LoVo (cell line): ENCODE measurements around the gene DNM1.
"Not testable (repeated sequence)": the region's sequence is repeated elsewhere in the genome, so short reads cannot be mapped to it uniquely, and the experiment has no call there.

Experiments used
- DNase-seq: peaks from one replicate; pipeline ENCODE4 v3.0.0-alpha.2; 2016; ENCODE audit warnings: low spot score

DNM1 gene

GRCh38 chr9:128225770-128226411 is 22.7 kb downstream of the DNM1 start:
- DNase-seq, result no peak

- DNase-seq, result no peak
Measured at GRCh38 chr9:128226412-128226801, 23.2 kb downstream of the DNM1 start.

GRCh38 chr9:128230897-128231296 is 27.7 kb downstream of the DNM1 start:
- DNase-seq, result not testable (repeated sequence)

GRCh38 chr9:128231638-128232527 is 28.7 kb downstream of the DNM1 start:
- DNase-seq, result no peak

- DNase-seq, result no peak
Measured at GRCh38 chr9:128232528-128233428, 29.6 kb downstream of the DNM1 start.

GRCh38 chr9:128233817-128234406 is 30.7 kb downstream of the DNM1 start:
- DNase-seq, result no peak

GRCh38 chr9:128242124-128242523 is 38.9 kb downstream of the DNM1 start:
- DNase-seq, result no peak

- no peak for DNase-seq
Measured at GRCh38 chr9:128242828-128243214, 39.6 kb downstream of the DNM1 start.

GRCh38 chr9:128243215-128244018 is 40.2 kb downstream of the DNM1 start:
- DNase-seq, result no peak

GRCh38 chr9:128244091-128244836 is 41.1 kb downstream of the DNM1 start:
- DNase-seq, result no peak

- no peak for DNase-seq
Measured at GRCh38 chr9:128244837-128245231, 41.7 kb downstream of the DNM1 start.

- no peak for DNase-seq
Measured at GRCh38 chr9:128245421-128246151, 42.4 kb downstream of the DNM1 start.

GRCh38 chr9:128246471-128246870 is 43.3 kb downstream of the DNM1 start:
- no peak for DNase-seq

- no peak for DNase-seq
Measured at GRCh38 chr9:128247226-128247803, 44.1 kb downstream of the DNM1 start.

- DNase-seq, result no peak
Measured at GRCh38 chr9:128249558-128249907, 46.4 kb downstream of the DNM1 start.

GRCh38 chr9:128249908-128250838 is 47.0 kb downstream of the DNM1 start:
- DNase-seq, result peak; percentile 94

- no peak for DNase-seq
Measured at GRCh38 chr9:128250839-128251731, 47.9 kb downstream of the DNM1 start.
